GM12873 (cell line): ENCODE results near the gene TP63.
A peak's percentile ranks its signal among the peaks of the same experiment; 100 is the strongest.

Source experiments
- CTCF ChIP-seq: IDR thresholded peaks from 2 replicates; pipeline ENCODE4 v1.5.1; 2012; ENCODE audit warnings: low read depth, mild to moderate bottlenecking, moderate library complexity, low read length, control low read depth; ENCODE audit not compliant: insufficient read depth; ENCODE audit errors: missing control alignments

TP63 gene

GRCh38 chr3:189820365-189820720 is 189.2 kb downstream of the TP63 start:
- TF ChIP-seq CTCF, result no peak

GRCh38 chr3:189821262-189821661 is 190.1 kb downstream of the TP63 start:
- TF ChIP-seq CTCF, result no peak

GRCh38 chr3:189822726-189823125 is 191.5 kb downstream of the TP63 start:
- peak; percentile 33 for TF ChIP-seq CTCF

GRCh38 chr3:189824629-189825312 is 193.6 kb downstream of the TP63 start:
- no peak for TF ChIP-seq CTCF

- TF ChIP-seq CTCF, result no peak
Measured at GRCh38 chr3:189826566-189826965, 195.4 kb downstream of the TP63 start.

- no peak for TF ChIP-seq CTCF
Measured at GRCh38 chr3:189827108-189827507, 195.9 kb downstream of the TP63 start.

- no peak for TF ChIP-seq CTCF
Measured at GRCh38 chr3:189830401-189830800, 199.2 kb downstream of the TP63 start.
